HCT116 (cell line): ENCODE measurements around the gene RAB3B. TPM values are rescaled to one million over a fixed set of nuclear protein-coding genes. Genes with fewer than 3 reads are reported as not detected.
A peak's percentile ranks its signal among the peaks of the same experiment; 100 is the strongest.

Experiments
- ATAC-seq: fragments of 200-7000 bp; cut with Tn5 transposase; 2 replicates; pipeline ENCODE4 v1.9.1; 2020; ENCODE audit warnings: mild to moderate bottlenecking, moderate library complexity
- BruUV-seq: library from RNA; stranded (reverse); fragments of 400-500 nt; replicated peaks from 2 replicates; lab custom pipeline; 2021; lab: Mats Ljungman, UMichigan
- CTCF ChIA-PET: fragments of 300-600 bp; sonication (Branson Sonifier 250); formaldehyde crosslinking; loops from one replicate; lab custom pipeline; 2021; ENCODE audit warnings: antibody characterized with exemption; lab: Charles Lee
- POLR2A ChIA-PET: fragments of 300-600, 350-600 bp; sonication (Branson Sonifier 250); formaldehyde crosslinking; loops from one replicate; lab custom pipeline; 2021; ENCODE audit warnings: antibody characterized with exemption; lab: Charles Lee
- RAD21 ChIA-PET, 2 experiments: fragments of 300-600 bp; sonication (Branson Sonifier 250); formaldehyde crosslinking; loops; one replicate each; lab custom pipeline; 2023; ENCODE audit warnings: low total read pairs in 2 of 2; ENCODE audit not compliant: uncharacterized antibody in 2 of 2, unreplicated experiment in 2 of 2, low non-redundant PET in 1 of 2; lab: Charles Lee
- DNase-seq: peaks from one replicate; pipeline ENCODE4 v3.0.0-alpha.2; 2010; ENCODE audit warnings: low read depth, low spot score
- H2AFZ ChIP-seq: fragments of 200-600 bp; shearing (Covaris generic), sonication (generic); 2 replicates; pipeline ENCODE4 v1.6.1; 2017; ENCODE audit warnings: low read depth, mixed run types, mixed read lengths, antibody characterized with exemption, low read length; ENCODE audit not compliant: poor library complexity, severe bottlenecking
- H3K27ac ChIP-seq: 2 replicates; pipeline ENCODE4 v1.5.1; 2012; ENCODE audit warnings: low read depth, low read length
- H3K27me3 ChIP-seq: fragments of 200-600 bp; sonication (generic); 2 replicates; pipeline ENCODE4 v1.6.1; 2016; ENCODE audit warnings: mixed run types, low read length, mixed read lengths; ENCODE audit not compliant: insufficient read depth
- H3K36me3 ChIP-seq, 2 experiments: fragments of 200-500 bp in 1 of 2; fragments of 200-600 bp in 1 of 2; sonication (Bioruptor generic) in 1 of 2; sonication (generic) in 1 of 2; 2 replicates each; pipeline versions ENCODE4 v1.5.1 to v1.6.1; 2014 to 2016; ENCODE audit warnings: low read length in 2 of 2, inconsistent platforms in 1 of 2, mixed read lengths in 1 of 2, mixed run types in 1 of 2; ENCODE audit not compliant: insufficient read depth in 2 of 2, control insufficient read depth in 1 of 2
- H3K4me1 ChIP-seq, 2 experiments: fragments of 200-600 bp in 1 of 2; sonication (generic) in 1 of 2; 2 replicates each; pipeline versions ENCODE4 v1.5.1 to v1.6.1; 2012 to 2017; ENCODE audit warnings: low read length in 2 of 2, inconsistent platforms in 1 of 2, mild to moderate bottlenecking in 1 of 2, mixed read lengths in 1 of 2, mixed run types in 1 of 2, moderate library complexity in 1 of 2; ENCODE audit not compliant: insufficient read depth in 2 of 2, control insufficient read depth in 1 of 2
- H3K4me2 ChIP-seq: fragments of 200-600 bp; sonication (generic); 2 replicates; pipeline ENCODE4 v1.6.1; 2017; ENCODE audit warnings: mixed run types, low read length, mixed read lengths
- H3K4me3 ChIP-seq, 2 experiments: fragments of 200-600 bp in 1 of 2; sonication (generic) in 1 of 2; replicated peaks in 1 of 2; 2 replicates each; pipeline ENCODE4 v1.5.1; 2011 to 2016; ENCODE audit warnings: low read length in 2 of 2, control low read depth in 1 of 2, low read depth in 1 of 2, mild to moderate bottlenecking in 1 of 2, mixed read lengths in 1 of 2, mixed run types in 1 of 2
- H3K79me2 ChIP-seq: fragments of 200-600 bp; sonication (generic); 2 replicates; pipeline ENCODE4 v1.6.1; 2017; ENCODE audit warnings: mild to moderate bottlenecking, mixed run types, low read length, moderate library complexity, mixed read lengths; ENCODE audit not compliant: insufficient read depth
- H3K9ac ChIP-seq: fragments of 200-600 bp; sonication (generic); 2 replicates; pipeline ENCODE4 v1.6.1; 2016; ENCODE audit warnings: low read length, mixed read lengths
- H3K9me2 ChIP-seq: fragments of 200-600 bp; sonication (generic), shearing (Covaris generic); 2 replicates; pipeline ENCODE4 v1.6.1; 2017; ENCODE audit warnings: mixed run types, mild to moderate bottlenecking, moderate library complexity; ENCODE audit not compliant: insufficient read depth
- H3K9me3 ChIP-seq, 2 experiments: fragments of 200-500 bp in 1 of 2; fragments of 200-600 bp in 1 of 2; sonication (Bioruptor generic) in 1 of 2; sonication (generic) in 1 of 2; 2 replicates each; pipeline ENCODE4 v1.6.1; 2014 to 2017; ENCODE audit warnings: low read length in 2 of 2, mixed read lengths in 2 of 2, inconsistent platforms in 1 of 2, low read depth in 1 of 2, mild to moderate bottlenecking in 1 of 2, mixed run types in 1 of 2, moderate library complexity in 1 of 2; ENCODE audit not compliant: control insufficient read depth in 1 of 2, insufficient read depth in 1 of 2
- H4K20me1 ChIP-seq: fragments of 200-600 bp; sonication (generic), shearing (Covaris generic); 2 replicates; pipeline ENCODE4 v1.6.1; 2017; ENCODE audit warnings: mixed run types, mild to moderate bottlenecking, moderate library complexity; ENCODE audit not compliant: insufficient read depth
- CEBPB ChIP-seq: IDR thresholded peaks from 2 replicates; pipeline ENCODE4 v1.6.1; 2012; ENCODE audit warnings: low read depth
- ELF1 ChIP-seq: IDR thresholded peaks from 2 replicates; pipeline ENCODE4 v1.6.1; 2012; ENCODE audit warnings: low read depth, borderline replicate concordance
- EZH2 ChIP-seq: fragments of 200-600 bp; sonication (generic); IDR thresholded peaks from 2 replicates; pipeline ENCODE4 v1.6.1; 2017; ENCODE audit warnings: antibody characterized with exemption, mixed run types
- EZH2phosphoT487 ChIP-seq: fragments of 200-600 bp; IDR thresholded peaks from 2 replicates; pipeline ENCODE4 v1.6.1; 2018; ENCODE audit warnings: antibody characterized with exemption, borderline replicate concordance
- JUND ChIP-seq: IDR thresholded peaks from 2 replicates; pipeline ENCODE4 v1.6.1; 2012
- RAD21 ChIP-seq: IDR thresholded peaks from 2 replicates; pipeline ENCODE4 v1.6.1; 2012; ENCODE audit warnings: low read depth, mild to moderate bottlenecking
- SIN3A ChIP-seq: IDR thresholded peaks from 2 replicates; pipeline ENCODE4 v1.6.1; 2012; ENCODE audit warnings: low read depth
- SP1 ChIP-seq: IDR thresholded peaks from 2 replicates; pipeline ENCODE4 v1.6.1; 2012; ENCODE audit warnings: low read depth
- SRF ChIP-seq: IDR thresholded peaks from 2 replicates; pipeline ENCODE4 v1.6.1; 2012; ENCODE audit warnings: low read depth
- ZFX ChIP-seq: fragments of 450-650 bp; IDR thresholded peaks from 2 replicates; pipeline ENCODE4 v1.6.1; 2017
- intact Hi-C: fragments of 100-400 bp; cut with micrococcal nuclease; formaldehyde crosslinking; loops from 2 replicates; pipeline ENCODE4 v1.10.0; 2022
- total RNA-seq: library from RNA; stranded (reverse); gene quantifications from one replicate; pipeline ENCODE4 v1.2.1, GENCODE V29; 2021; ENCODE audit not compliant: unreplicated experiment
- TF ChIP-seq, protein P1 (sequence below), 3 experiments: fragments of 200-600 bp in 1 of 3; sonication (generic) in 1 of 3; IDR thresholded peaks in 2 of 3; conservative IDR thresholded peaks in 1 of 3; 2 replicates each; pipeline ENCODE4 v1.5.1; 2012 to 2017; ENCODE audit warnings: low read depth in 2 of 3, low read length in 2 of 3, antibody characterized with exemption in 1 of 3, borderline replicate concordance in 1 of 3, control low read depth in 1 of 3, mild to moderate bottlenecking in 1 of 3, mixed read lengths in 1 of 3, mixed run types in 1 of 3, moderate library complexity in 1 of 3; ENCODE audit not compliant: insufficient read depth in 1 of 3
- TF ChIP-seq, protein P2 (sequence below): IDR thresholded peaks from 2 replicates; pipeline ENCODE4 v1.6.1; 2011; ENCODE audit warnings: mild to moderate bottlenecking, low read length, moderate library complexity; ENCODE audit not compliant: insufficient replicate concordance; ENCODE audit errors: extremely low read depth
- TF ChIP-seq, protein P3 (sequence below): IDR thresholded peaks from 2 replicates; pipeline ENCODE4 v1.6.1; 2012
- TF ChIP-seq, protein P4 (sequence below): IDR thresholded peaks from 2 replicates; pipeline ENCODE4 v1.6.1; 2012; ENCODE audit warnings: low read depth

Gene RAB3B
- total RNA-seq, 1 experiment from 2014 or later = 15.1 TPM

DNA sequence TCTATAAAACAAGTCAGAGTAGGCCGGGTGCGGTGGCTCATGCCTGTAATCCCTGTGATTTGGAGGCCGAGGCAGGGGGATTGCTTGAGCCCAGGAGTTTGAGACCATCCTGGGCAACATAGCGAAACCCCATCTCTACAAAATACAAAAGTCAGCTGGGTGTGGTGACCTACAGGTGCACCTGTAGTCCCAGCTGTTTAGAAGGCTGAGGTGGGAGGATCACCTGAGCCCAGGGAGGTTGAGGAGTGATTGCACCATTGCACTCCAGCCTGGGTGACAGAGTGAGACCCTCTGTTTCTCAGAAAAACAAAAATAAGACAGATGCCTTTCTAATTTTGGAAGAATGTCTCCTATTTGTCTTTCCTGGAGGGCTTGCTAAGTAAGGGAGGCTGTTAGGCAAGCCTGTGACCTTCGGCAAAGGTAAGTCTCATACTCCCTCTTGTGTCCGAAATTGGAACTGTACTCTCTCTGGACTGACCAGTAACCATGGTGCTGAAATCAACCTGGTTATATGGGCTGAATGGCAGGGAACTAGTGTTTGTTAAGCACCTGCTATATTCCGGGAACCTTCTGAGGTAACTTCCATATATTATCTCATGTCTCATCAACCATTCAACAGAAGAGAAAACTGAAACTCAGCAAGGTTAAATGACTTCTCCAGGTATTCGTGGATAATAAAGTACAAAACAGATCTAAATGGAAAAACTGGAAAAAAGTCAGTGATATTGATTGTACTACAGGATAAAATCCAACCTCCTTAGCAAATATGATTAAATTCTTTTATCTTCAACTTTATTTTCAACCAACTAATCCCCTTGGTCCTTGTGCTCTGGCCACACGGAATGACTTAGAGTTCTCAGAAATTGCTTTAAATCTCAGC is 11.8 kb upstream of the RAB3B start:
- DNase-seq (peak; percentile 86), ATAC-seq (peak; percentile 99)
- Histone ChIP-seq H3K4me3 (no peak overlapping the region), H3K4me1 (no peaks in the 10 kb centered on the region; a peak in 1 of 4 replicates), H3K9ac (no peak overlapping the region), H3K9me3 (no peaks in the 10 kb centered on the region), H2AFZ (peak overlapping the region; percentile 39), H3K27me3 (no peaks in the 10 kb centered on the region), H3K36me3 (no peaks in the 10 kb centered on the region), H3K27ac (no peak overlapping the region), H3K4me2 (no peak overlapping the region), H3K9me2 (no peaks in the 10 kb centered on the region), H4K20me1 (no peaks in the 10 kb centered on the region), H3K79me2 (no peaks in the 10 kb centered on the region)
- TF ChIP-seq, protein P1, sequence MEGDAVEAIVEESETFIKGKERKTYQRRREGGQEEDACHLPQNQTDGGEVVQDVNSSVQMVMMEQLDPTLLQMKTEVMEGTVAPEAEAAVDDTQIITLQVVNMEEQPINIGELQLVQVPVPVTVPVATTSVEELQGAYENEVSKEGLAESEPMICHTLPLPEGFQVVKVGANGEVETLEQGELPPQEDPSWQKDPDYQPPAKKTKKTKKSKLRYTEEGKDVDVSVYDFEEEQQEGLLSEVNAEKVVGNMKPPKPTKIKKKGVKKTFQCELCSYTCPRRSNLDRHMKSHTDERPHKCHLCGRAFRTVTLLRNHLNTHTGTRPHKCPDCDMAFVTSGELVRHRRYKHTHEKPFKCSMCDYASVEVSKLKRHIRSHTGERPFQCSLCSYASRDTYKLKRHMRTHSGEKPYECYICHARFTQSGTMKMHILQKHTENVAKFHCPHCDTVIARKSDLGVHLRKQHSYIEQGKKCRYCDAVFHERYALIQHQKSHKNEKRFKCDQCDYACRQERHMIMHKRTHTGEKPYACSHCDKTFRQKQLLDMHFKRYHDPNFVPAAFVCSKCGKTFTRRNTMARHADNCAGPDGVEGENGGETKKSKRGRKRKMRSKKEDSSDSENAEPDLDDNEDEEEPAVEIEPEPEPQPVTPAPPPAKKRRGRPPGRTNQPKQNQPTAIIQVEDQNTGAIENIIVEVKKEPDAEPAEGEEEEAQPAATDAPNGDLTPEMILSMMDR (IDR thresholded peaks at IDR 0.05 in 2 of 3, conservative IDR thresholded peaks at IDR 0.05 in 1 of 3; ENCODE audit: borderline replicate concordance in 1 of 3, insufficient read depth in 1 of 3, low read depth in 2 of 3, low read length in 2 of 3) = peak; percentile 87 to 97 (median 87)
- TF ChIP-seq, protein P2, sequence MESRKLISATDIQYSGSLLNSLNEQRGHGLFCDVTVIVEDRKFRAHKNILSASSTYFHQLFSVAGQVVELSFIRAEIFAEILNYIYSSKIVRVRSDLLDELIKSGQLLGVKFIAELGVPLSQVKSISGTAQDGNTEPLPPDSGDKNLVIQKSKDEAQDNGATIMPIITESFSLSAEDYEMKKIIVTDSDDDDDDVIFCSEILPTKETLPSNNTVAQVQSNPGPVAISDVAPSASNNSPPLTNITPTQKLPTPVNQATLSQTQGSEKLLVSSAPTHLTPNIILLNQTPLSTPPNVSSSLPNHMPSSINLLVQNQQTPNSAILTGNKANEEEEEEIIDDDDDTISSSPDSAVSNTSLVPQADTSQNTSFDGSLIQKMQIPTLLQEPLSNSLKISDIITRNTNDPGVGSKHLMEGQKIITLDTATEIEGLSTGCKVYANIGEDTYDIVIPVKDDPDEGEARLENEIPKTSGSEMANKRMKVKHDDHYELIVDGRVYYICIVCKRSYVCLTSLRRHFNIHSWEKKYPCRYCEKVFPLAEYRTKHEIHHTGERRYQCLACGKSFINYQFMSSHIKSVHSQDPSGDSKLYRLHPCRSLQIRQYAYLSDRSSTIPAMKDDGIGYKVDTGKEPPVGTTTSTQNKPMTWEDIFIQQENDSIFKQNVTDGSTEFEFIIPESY = no peak
- TF ChIP-seq SIN3A (no peak), ELF1 (no peak), EZH2 (no peak), RAD21 (peak; percentile 97), SRF (no peak), SP1 (no peak), JUND (no peak), EZH2phosphoT487 (no peak), CEBPB (peak; percentile 53), ZFX (no peak)
- TF ChIP-seq, protein P3, sequence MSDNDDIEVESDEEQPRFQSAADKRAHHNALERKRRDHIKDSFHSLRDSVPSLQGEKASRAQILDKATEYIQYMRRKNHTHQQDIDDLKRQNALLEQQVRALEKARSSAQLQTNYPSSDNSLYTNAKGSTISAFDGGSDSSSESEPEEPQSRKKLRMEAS = no peak
- TF ChIP-seq, protein P4, sequence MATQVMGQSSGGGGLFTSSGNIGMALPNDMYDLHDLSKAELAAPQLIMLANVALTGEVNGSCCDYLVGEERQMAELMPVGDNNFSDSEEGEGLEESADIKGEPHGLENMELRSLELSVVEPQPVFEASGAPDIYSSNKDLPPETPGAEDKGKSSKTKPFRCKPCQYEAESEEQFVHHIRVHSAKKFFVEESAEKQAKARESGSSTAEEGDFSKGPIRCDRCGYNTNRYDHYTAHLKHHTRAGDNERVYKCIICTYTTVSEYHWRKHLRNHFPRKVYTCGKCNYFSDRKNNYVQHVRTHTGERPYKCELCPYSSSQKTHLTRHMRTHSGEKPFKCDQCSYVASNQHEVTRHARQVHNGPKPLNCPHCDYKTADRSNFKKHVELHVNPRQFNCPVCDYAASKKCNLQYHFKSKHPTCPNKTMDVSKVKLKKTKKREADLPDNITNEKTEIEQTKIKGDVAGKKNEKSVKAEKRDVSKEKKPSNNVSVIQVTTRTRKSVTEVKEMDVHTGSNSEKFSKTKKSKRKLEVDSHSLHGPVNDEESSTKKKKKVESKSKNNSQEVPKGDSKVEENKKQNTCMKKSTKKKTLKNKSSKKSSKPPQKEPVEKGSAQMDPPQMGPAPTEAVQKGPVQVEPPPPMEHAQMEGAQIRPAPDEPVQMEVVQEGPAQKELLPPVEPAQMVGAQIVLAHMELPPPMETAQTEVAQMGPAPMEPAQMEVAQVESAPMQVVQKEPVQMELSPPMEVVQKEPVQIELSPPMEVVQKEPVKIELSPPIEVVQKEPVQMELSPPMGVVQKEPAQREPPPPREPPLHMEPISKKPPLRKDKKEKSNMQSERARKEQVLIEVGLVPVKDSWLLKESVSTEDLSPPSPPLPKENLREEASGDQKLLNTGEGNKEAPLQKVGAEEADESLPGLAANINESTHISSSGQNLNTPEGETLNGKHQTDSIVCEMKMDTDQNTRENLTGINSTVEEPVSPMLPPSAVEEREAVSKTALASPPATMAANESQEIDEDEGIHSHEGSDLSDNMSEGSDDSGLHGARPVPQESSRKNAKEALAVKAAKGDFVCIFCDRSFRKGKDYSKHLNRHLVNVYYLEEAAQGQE = peak; percentile 80
- ChIA-PET RAD21 (interaction anchor here (0.6 to 1.0 kb wide), 2 partner anchors 104 to 105 kb away, joined by 3 read pairs; no protein-coding TSS in a partner anchor), POLR2A (no interaction called here), CTCF (interaction anchor here (2.3 kb wide), 1 partner anchor 105 kb away, joined by 16 read pairs; no protein-coding TSS in a partner anchor)
- intact Hi-C loops = loop anchor here (1.0 to 10.0 kb wide), 2 partner anchors 105 to 377 kb away; no protein-coding TSS in a partner anchor
- BruUV-seq = no TSS peak
